AML-193 (cell line): ENCODE measurements around the gene RIPOR2.
"Not testable (repeated sequence)": the region's sequence is repeated elsewhere in the genome, so short reads cannot be mapped to it uniquely, and the experiment has no call there.

ENCODE experiments used
- DNase-seq, 2 experiments: peaks; one replicate each; lab custom pipeline; 2025; lab: John Stamatoyannopoulos, UW

Gene RIPOR2

GRCh38 chr6:24802271-24803059, 133.3 kb downstream of the RIPOR2 start:
- DNase-seq = no peak

- DNase-seq = no peak
Measured at GRCh38 chr6:24799541-24799915, 136.2 kb downstream of the RIPOR2 start.

- no peak for DNase-seq
Measured at GRCh38 chr6:24798740-24799540, 136.8 kb downstream of the RIPOR2 start, which contains the start of gene ARMH2. ARMH2 (minus strand) TSS chr6:24798917; CDS start chr6:24798857, 60 bp downstream.

GRCh38 chr6:24797596-24798216, 138.1 kb downstream of the RIPOR2 start:
- no peak for DNase-seq

- no peak for DNase-seq
Measured at GRCh38 chr6:24796616-24797290, 139.0 kb downstream of the RIPOR2 start.

GRCh38 chr6:24795106-24795505, 140.7 kb downstream of the RIPOR2 start:
- DNase-seq = no peak

- no peak for DNase-seq
Measured at GRCh38 chr6:24788031-24788665, 147.6 kb downstream of the RIPOR2 start.

- DNase-seq = no peak
Measured at GRCh38 chr6:24780206-24780605, 155.6 kb downstream of the RIPOR2 start.

GRCh38 chr6:24779416-24780016, 156.2 kb downstream of the RIPOR2 start:
- DNase-seq = no peak

- no peak for DNase-seq
Measured at GRCh38 chr6:24778878-24779277, 156.9 kb downstream of the RIPOR2 start.

GRCh38 chr6:24778121-24778520, 157.6 kb downstream of the RIPOR2 start:
- no peak for DNase-seq

GRCh38 chr6:24777227-24777626, 158.5 kb downstream of the RIPOR2 start:
- no peak for DNase-seq

- DNase-seq = no peak
Measured at GRCh38 chr6:24775520-24776058, 160.2 kb downstream of the RIPOR2 start.

- DNase-seq = peak; percentile 99
Measured at GRCh38 chr6:24774696-24775519, 160.9 kb downstream of the RIPOR2 start, which contains the start of gene GMNN. GMNN (plus strand) TSS chr6:24774937; CDS start chr6:24777247, 2,310 bp downstream.

GRCh38 chr6:24768361-24768760, 167.4 kb downstream of the RIPOR2 start:
- no peak for DNase-seq

GRCh38 chr6:24766680-24767462, 168.9 kb downstream of the RIPOR2 start:
- DNase-seq = peak; percentile 89 to 91

- DNase-seq = not testable (repeated sequence)
Measured at GRCh38 chr6:24765968-24766367, 169.8 kb downstream of the RIPOR2 start.

- not testable (repeated sequence) for DNase-seq
Measured at GRCh38 chr6:24764833-24765828, 170.6 kb downstream of the RIPOR2 start.
